Measurements from ENCODE around the gene NETO2. TPM values are rescaled to one million over a fixed set of nuclear protein-coding genes. Genes with fewer than 3 reads are reported as not detected.

NETO2 gene
- total and polyA plus RNA-seq, 9 of the 15 experiments (the other 6 are each of a cell fraction or from before 2014, with no cell fraction given): 4.1 to 37.0 (median 22.2) TPM

GRCh38 chr16:47109361-47109760, 34.4 kb downstream of the NETO2 start:
- intact Hi-C loops (cut with micrococcal nuclease): no loop called here
- 73% methylated on average over 5 of the region's 5 CpGs for WGBS (ENCODE audit: insufficient coverage, low coverage, missing lambda C conversion rate)

More at GRCh38 chr16:47109361-47109760, 34.4 kb downstream of the NETO2 start:
- ChIA-PET CTCF (ENCODE audit: low intra/inter-chr PET ratio) (interaction anchor here (0.5 kb wide), 1 partner anchor 96 kb away, joined by 3 read pairs; no protein-coding TSS in a partner anchor), POLR2A (no interaction called here)
- Histone ChIP-seq H3K9ac (ENCODE audit: insufficient read depth in 1 of 2, low read depth in 2 of 2, low read length in 2 of 2) (no peak overlapping the region), H3K4me3 (no peak overlapping the region), H3K4me2 (ENCODE audit: insufficient read depth, low read length) (no peak overlapping the region), H4K20me1 (replicated peaks; ENCODE audit: control insufficient read depth, insufficient read depth, low read length) (no peaks in the 10 kb centered on the region), H3K9me1 (ENCODE audit: control insufficient read depth, insufficient read depth, low read length) (no peaks in the 10 kb centered on the region), H2AFZ (ENCODE audit: low read depth, low read length) (no peak overlapping the region), H3K9me3 (replicated peaks; ENCODE audit: control insufficient read depth, insufficient read depth, low read depth, low read length) (no peaks in the 10 kb centered on the region), H3K27me3 (ENCODE audit: control insufficient read depth in 2 of 2, insufficient read depth in 2 of 2, low read length in 2 of 2) (no peaks in the 10 kb centered on the region), H3K79me2 (ENCODE audit: control insufficient read depth, insufficient read depth, low read length) (no peaks in the 10 kb centered on the region), H3K36me3 (ENCODE audit: control insufficient read depth, insufficient read depth, low read length) (peaks cover 40% of the 10 kb centered on the region; the same call in 2 of the 3 replicates), H3K4me1 (replicated peaks in 1 of 2; ENCODE audit: control insufficient read depth in 2 of 2, insufficient read depth in 2 of 2, low read length in 2 of 2) (no peaks in the 10 kb centered on the region), H3K27ac (ENCODE audit: extremely low read depth, low read depth, low read length) (no peak overlapping the region)
- FAIRE-seq (no peak), ATAC-seq (no peak), DNase-seq (ENCODE audit: extremely low read depth in 1 of 4, low spot score in 3 of 4) (no peak)
- in situ Hi-C loops (cut with MboI): no loop called here
- no peak for TF ChIP-seq ZNF184 (CRISPR knock-in tag; IDR thresholded peaks at IDR 0.05)
- TF ChIP-seq ZNF586 (CRISPR knock-in tag; conservative IDR thresholded peaks at IDR 0.05): no peak
- no peak for TF ChIP-seq RBM17 (IDR thresholded peaks at IDR 0.05; ENCODE audit: borderline replicate concordance, low read depth, low read length)
- TF ChIP-seq MAFG (tag; conservative IDR thresholded peaks at IDR 0.05): no peak
- TF ChIP-seq, protein P1, sequence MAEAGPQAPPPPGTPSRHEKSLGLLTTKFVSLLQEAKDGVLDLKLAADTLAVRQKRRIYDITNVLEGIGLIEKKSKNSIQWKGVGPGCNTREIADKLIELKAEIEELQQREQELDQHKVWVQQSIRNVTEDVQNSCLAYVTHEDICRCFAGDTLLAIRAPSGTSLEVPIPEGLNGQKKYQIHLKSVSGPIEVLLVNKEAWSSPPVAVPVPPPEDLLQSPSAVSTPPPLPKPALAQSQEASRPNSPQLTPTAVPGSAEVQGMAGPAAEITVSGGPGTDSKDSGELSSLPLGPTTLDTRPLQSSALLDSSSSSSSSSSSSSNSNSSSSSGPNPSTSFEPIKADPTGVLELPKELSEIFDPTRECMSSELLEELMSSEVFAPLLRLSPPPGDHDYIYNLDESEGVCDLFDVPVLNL (CRISPR knock-in tag; IDR thresholded peaks at IDR 0.05; ENCODE audit: low read depth): no peak
- no peak for TF ChIP-seq CEBPG (CRISPR knock-in tag; IDR thresholded peaks at IDR 0.05)
- TF ChIP-seq CEBPG (tag; conservative IDR thresholded peaks at IDR 0.05 in 1 of 2, IDR thresholded peaks at IDR 0.05 in 1 of 2): no peak
- TF ChIP-seq, protein P2, sequence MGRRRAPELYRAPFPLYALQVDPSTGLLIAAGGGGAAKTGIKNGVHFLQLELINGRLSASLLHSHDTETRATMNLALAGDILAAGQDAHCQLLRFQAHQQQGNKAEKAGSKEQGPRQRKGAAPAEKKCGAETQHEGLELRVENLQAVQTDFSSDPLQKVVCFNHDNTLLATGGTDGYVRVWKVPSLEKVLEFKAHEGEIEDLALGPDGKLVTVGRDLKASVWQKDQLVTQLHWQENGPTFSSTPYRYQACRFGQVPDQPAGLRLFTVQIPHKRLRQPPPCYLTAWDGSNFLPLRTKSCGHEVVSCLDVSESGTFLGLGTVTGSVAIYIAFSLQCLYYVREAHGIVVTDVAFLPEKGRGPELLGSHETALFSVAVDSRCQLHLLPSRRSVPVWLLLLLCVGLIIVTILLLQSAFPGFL (CRISPR knock-in tag; IDR thresholded peaks at IDR 0.05): no peak
- TF ChIP-seq SNIP1 (IDR thresholded peaks at IDR 0.05; ENCODE audit: low read depth): no peak
- TF ChIP-seq EP400 (IDR thresholded peaks at IDR 0.05): no peak
- TF ChIP-seq ZFP30 (CRISPR knock-in tag; IDR thresholded peaks at IDR 0.05; ENCODE audit: borderline replicate concordance): no peak
- no peak for TF ChIP-seq HLTF (IDR thresholded peaks at IDR 0.05)
- TF ChIP-seq TSC22D4 (tag; IDR thresholded peaks at IDR 0.05): no peak
- TF ChIP-seq TCF3 (CRISPR knock-in tag; IDR thresholded peaks at IDR 0.05): no peak
- no peak for TF ChIP-seq ZNF174 (CRISPR knock-in tag; IDR thresholded peaks at IDR 0.05)
- TF ChIP-seq TFAM (CRISPR knock-in tag; conservative IDR thresholded peaks at IDR 0.05): no peak
- TF ChIP-seq CSDE1 (IDR thresholded peaks at IDR 0.05): no peak
- no peak for TF ChIP-seq EHMT2 (IDR thresholded peaks at IDR 0.05)
- TF ChIP-seq HSF4 (CRISPR knock-in tag; IDR thresholded peaks at IDR 0.05; ENCODE audit: borderline replicate concordance): no peak
- TF ChIP-seq GABPB1 (CRISPR knock-in tag; IDR thresholded peaks at IDR 0.05): no peak
- no peak for TF ChIP-seq U2AF1 (optimal IDR thresholded peaks at IDR 0.05; ENCODE audit: low read depth, low read length)
- BruUV-seq (replicated peaks): no TSS peak
